Measurements from ENCODE around the gene KCNJ4. TPM values are rescaled to one million over a fixed set of nuclear protein-coding genes. Genes with fewer than 3 reads are reported as not detected.

The KCNJ4 gene
- total RNA-seq, 1 experiment from 2014 or later = 0.22 TPM

- no peaks in the 10 kb centered on the region for H3K9me3 ChIP-seq (ENCODE audit: insufficient read depth, low read depth)
- H3F3A ChIP-seq (ENCODE audit: insufficient read depth, low read depth) = no peaks in the 10 kb centered on the region
- BruUV-seq (replicated peaks) = no TSS peak
- no peak overlapping the region for H3K27ac ChIP-seq
- intact Hi-C loops (cut with micrococcal nuclease; ENCODE audit: unreplicated experiment) = no loop called here
- H3K27me3 ChIP-seq (ENCODE audit: insufficient read depth, low read depth) = no peaks in the 10 kb centered on the region
- DNase-seq = peak in 1 of 2 experiments; percentile 24
- H3K36me3 ChIP-seq (ENCODE audit: low read depth) = no peaks in the 10 kb centered on the region
- H2AFZ ChIP-seq = no peak overlapping the region
- H3K4me1 ChIP-seq (replicated peaks; ENCODE audit: insufficient read depth) = no peaks in the 10 kb centered on the region
- no peak overlapping the region for H3K4me3 ChIP-seq
- no peaks in the 10 kb centered on the region for H3K9me2 ChIP-seq (ENCODE audit: insufficient read depth)
- no peaks in the 10 kb centered on the region for H3K79me2 ChIP-seq (ENCODE audit: low read depth)
- no peaks in the 10 kb centered on the region for H4K20me1 ChIP-seq (ENCODE audit: insufficient read depth)
- ChIA-PET POLR2A (ENCODE audit: unreplicated experiment) (no interaction called here), CTCF (interaction anchor here (0.6 kb wide), 1 partner anchor 191 kb away, joined by 3 read pairs; no protein-coding TSS in a partner anchor)
- TF ChIP-seq CTCF (conservative IDR thresholded peaks at IDR 0.05) (no peak), EZH2 (IDR thresholded peaks at IDR 0.05; ENCODE audit: low read depth) (no peak)
- H3K4me2 ChIP-seq = no peak overlapping the region
Measured at GRCh38 chr22:38417252-38418060, 37.5 kb downstream of the KCNJ4 start.

GRCh38 chr22:38416621-38417251 is 38.3 kb downstream of the KCNJ4 start:
- DNase-seq = peak in 1 of 2 experiments; percentile 16
- Histone ChIP-seq H3K4me3 (no peak overlapping the region), H3K9me2 (ENCODE audit: insufficient read depth) (no peaks in the 10 kb centered on the region), H2AFZ (no peak overlapping the region), H3K4me2 (no peak overlapping the region), H3K27me3 (ENCODE audit: insufficient read depth, low read depth) (no peaks in the 10 kb centered on the region), H3K27ac (no peak overlapping the region), H3K9me3 (ENCODE audit: insufficient read depth, low read depth) (no peaks in the 10 kb centered on the region), H3K36me3 (ENCODE audit: low read depth) (no peaks in the 10 kb centered on the region), H4K20me1 (ENCODE audit: insufficient read depth) (no peaks in the 10 kb centered on the region), H3F3A (ENCODE audit: insufficient read depth, low read depth) (no peaks in the 10 kb centered on the region), H3K79me2 (ENCODE audit: low read depth) (no peaks in the 10 kb centered on the region), H3K4me1 (replicated peaks; ENCODE audit: insufficient read depth) (no peaks in the 10 kb centered on the region)
- CTCF ChIA-PET = interaction anchor here (0.6 kb wide), 1 partner anchor 192 kb away, joined by 3 read pairs; no protein-coding TSS in a partner anchor
- BruUV-seq (replicated peaks) = no TSS peak
- POLR2A ChIA-PET (ENCODE audit: unreplicated experiment) = no interaction called here
- TF ChIP-seq CTCF (conservative IDR thresholded peaks at IDR 0.05) (no peak), EZH2 (IDR thresholded peaks at IDR 0.05; ENCODE audit: low read depth) (no peak)
- intact Hi-C loops (cut with micrococcal nuclease; ENCODE audit: unreplicated experiment) = no loop called here

GRCh38 chr22:38415561-38416321 is 39.3 kb downstream of the KCNJ4 start:
- no peaks in the 10 kb centered on the region for H3K9me3 ChIP-seq (ENCODE audit: insufficient read depth, low read depth)
- DNase-seq = peak in 1 of 2 experiments; percentile 24
- TF ChIP-seq EZH2 (IDR thresholded peaks at IDR 0.05; ENCODE audit: low read depth) (no peak), CTCF (conservative IDR thresholded peaks at IDR 0.05) (no peak)
- POLR2A ChIA-PET (ENCODE audit: unreplicated experiment) = no interaction called here
- no peaks in the 10 kb centered on the region for H3K4me1 ChIP-seq (replicated peaks; ENCODE audit: insufficient read depth)
- BruUV-seq (replicated peaks) = no TSS peak
- no peaks in the 10 kb centered on the region for H3K36me3 ChIP-seq (ENCODE audit: low read depth)
- CTCF ChIA-PET = no interaction called here
- no peaks in the 10 kb centered on the region for H3F3A ChIP-seq (ENCODE audit: insufficient read depth, low read depth)
- H3K4me3 ChIP-seq = no peak overlapping the region
- no peaks in the 10 kb centered on the region for H3K79me2 ChIP-seq (ENCODE audit: low read depth)
- no peak overlapping the region for H2AFZ ChIP-seq
- H4K20me1 ChIP-seq (ENCODE audit: insufficient read depth) = no peaks in the 10 kb centered on the region
- no peaks in the 10 kb centered on the region for H3K27me3 ChIP-seq (ENCODE audit: insufficient read depth, low read depth)
- no peaks in the 10 kb centered on the region for H3K9me2 ChIP-seq (ENCODE audit: insufficient read depth)
- intact Hi-C loops (cut with micrococcal nuclease; ENCODE audit: unreplicated experiment) = no loop called here
- no peak overlapping the region for H3K27ac ChIP-seq
- H3K4me2 ChIP-seq = no peak overlapping the region

Measured in PC-9 (cell line).